HL-60 (cell line): ENCODE data around the gene NGLY1.

Source experiments
- CTCF ChIP-seq: IDR thresholded peaks from one replicate; pipeline ENCODE4 v1.5.1; 2011; ENCODE audit warnings: low read length, control low read depth, inconsistent platforms; ENCODE audit not compliant: insufficient read depth
- GABPA ChIP-seq: IDR thresholded peaks from 2 replicates; pipeline ENCODE4 v1.6.1; 2012; ENCODE audit warnings: low read depth
- REST ChIP-seq: IDR thresholded peaks from 2 replicates; pipeline ENCODE4 v1.6.1; 2012; ENCODE audit warnings: low read depth; ENCODE audit not compliant: insufficient replicate concordance
- SPI1 ChIP-seq: IDR thresholded peaks from 2 replicates; pipeline ENCODE4 v1.6.1; 2012; ENCODE audit warnings: low read depth, mild to moderate bottlenecking, borderline replicate concordance

DNA sequence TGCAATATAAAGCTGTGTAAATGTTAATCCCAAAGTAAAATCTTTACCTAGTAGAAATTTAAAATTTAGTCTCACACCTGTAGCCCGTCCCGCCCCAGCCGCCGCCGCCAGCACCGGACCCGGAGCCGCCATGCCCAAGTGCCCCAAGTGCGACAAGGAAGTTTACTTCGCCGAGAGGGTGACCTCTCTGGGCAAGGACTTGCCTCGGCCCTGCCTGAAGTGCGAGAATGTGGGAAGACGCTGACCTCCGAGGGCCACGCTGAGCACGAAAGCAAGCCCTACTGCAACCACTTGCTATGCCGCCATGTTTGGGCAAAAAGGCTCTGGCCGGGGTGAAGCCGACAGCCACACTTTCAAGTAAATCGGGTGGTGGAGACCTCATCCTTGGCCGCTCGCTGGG is 96.5 kb downstream of the NGLY1 start:
- no peak for TF ChIP-seq GABPA
- TF ChIP-seq REST, result no peak
- TF ChIP-seq CTCF, result no peak
- TF ChIP-seq SPI1, result no peak
